NCI-H2081 treated with DMSO at 0.1 percent for 48 hours (cell line): Measurements from ENCODE around the gene ST6GALNAC6.
"Not testable (repeated sequence)": the region's sequence is repeated elsewhere in the genome, so short reads cannot be mapped to it uniquely, and the experiment has no call there.

ENCODE experiments used
- DNase-seq: peaks from one replicate; lab custom pipeline; 2025; lab: John Stamatoyannopoulos, UW

ST6GALNAC6 gene

DNA sequence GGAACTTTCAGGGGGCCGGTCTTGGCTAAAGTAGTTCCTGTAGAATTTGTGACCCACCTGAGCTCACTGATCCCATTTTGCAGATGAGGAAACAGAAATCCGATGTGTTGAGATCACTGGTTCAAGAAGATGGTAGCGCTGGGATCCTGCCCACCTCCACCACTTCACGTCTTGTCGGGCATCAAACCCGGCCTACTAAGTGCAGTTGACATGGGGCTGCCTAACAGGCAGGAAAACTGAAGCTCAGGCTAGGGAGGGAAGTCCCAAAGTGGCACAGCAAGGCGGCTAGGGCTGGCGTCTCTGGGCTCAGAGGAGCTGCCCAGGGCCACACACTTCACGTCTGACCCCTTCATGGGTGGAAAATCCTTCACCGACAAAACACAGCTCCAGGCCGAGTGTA is 44.4 kb downstream of the ST6GALNAC6 start:
- DNase-seq, result no peak

DNA sequence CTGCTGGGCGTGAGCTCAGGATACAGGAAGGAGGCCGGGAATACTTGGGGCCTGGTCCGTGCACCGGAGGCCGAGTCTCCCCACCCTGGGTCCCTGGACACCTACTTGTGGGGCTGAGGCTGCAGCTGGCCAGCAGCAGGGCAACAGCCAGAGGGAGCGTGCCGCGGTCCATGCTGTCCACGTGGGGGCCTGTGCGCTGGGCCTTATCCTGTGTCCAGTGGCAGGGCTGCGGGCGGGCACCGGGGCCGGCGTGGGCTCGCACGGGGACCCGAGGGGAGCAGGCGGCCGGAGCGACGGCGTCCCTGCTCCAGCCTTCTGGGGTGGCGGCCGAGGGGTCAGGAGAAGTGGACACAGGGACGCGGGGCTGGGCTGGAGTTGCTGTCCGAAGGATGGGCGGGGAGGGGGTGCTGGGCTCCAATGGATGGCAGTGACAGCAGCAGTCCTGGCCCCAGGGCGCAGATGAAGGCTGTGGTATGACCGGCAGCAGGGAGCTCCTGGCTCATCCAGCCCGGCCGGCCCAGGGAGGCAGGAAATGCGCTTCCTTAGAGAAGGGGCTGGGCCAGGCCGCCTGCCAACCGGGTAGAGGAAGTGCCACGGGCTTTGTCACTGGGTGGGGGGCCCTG is 45.1 kb downstream of the ST6GALNAC6 start, which contains the start of gene ENG:
Gene ENG (minus strand): TSS at position 475 of the 623 bp plus-strand sequence. CDS start 303 bp downstream, at position 172.
- DNase-seq, result no peak

DNA sequence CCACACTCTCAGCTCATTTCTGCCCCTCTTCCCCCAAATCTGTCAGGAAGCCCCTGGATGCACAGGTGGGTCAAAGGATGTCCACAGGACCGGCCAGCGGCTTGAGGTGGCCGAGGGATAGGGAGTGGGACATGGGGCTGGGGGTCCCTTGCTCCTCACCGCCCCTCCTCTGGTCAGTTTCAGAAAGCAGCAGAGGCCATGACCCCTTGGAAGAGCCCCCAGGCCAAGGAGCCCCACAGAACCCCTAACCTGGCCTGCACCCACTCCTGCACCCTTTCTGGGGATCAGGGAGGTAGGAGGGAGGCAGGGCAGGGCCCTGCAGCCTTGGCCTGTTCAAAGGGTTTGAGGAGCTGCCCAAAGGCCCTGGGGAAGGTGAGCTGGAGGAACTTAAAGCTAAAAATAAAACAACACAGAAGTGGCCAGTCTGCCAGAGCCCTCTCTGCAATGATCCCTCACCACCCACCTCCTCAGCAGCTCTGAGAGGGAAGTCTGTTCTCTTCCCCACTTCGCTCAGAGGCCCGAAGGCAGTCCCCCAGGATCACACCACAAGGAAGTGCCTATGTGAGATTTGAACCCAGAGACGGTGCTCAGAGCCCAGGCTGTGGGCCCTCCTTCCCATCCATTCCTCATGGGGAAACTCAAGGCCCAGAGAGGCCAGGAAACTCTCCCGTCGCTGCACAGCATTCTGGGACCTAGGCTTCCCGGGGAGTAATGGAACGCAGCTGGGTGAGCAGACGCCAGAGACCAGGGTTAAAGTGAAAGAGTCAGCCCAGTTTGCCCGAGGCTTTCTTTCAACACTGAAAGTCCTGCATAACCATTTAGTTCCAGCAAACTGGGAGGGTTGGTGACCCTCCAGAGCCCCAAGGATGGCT is 45.9 kb downstream of the ST6GALNAC6 start:
- no peak for DNase-seq

DNA sequence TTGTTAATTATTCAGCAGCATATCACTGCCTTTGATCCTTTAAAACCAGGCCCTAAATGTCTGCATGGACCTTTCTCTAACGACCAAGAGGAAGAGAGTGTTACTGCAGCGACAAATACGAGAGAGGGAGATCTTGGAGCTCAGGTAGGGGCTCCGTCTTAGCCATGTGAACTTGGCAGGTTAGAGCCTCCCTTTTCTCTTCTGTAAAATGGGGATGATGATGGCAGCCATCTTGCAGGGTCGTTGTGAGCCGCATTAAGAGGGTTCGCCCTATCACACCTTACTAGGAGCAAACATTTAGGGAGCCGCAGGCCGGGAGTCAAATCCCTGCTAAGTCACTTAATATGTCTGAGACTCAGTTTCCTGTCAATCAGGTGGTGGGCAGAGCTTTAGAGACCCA is 46.6 kb downstream of the ST6GALNAC6 start:
- DNase-seq, result no peak

DNA sequence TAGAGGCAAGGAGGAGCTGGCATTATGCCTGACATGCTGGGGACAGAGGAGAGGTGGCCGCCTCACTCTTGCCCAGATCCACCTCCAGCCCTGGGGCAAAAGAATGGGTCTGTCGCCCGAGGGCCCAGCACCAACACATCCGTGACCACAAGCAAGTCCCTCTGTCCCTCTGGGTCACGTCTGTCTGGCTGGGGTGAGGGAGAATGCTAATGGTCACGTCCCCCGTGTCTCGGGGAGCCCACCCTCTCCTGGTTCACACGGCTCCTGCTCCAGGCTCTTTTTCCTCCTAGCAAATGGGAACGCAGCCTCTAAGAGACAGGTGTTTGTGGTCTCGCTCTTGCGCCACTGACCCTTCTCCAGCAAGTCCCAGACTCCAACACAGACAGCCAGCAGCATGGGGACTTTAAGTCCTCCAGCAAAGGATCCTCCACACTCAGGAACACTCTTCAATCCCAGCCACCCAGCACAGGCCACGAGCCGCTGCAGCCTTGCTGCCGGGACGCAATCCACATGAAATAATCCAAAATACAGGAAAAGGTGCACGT is 49.0 kb downstream of the ST6GALNAC6 start:
- no peak for DNase-seq

DNA sequence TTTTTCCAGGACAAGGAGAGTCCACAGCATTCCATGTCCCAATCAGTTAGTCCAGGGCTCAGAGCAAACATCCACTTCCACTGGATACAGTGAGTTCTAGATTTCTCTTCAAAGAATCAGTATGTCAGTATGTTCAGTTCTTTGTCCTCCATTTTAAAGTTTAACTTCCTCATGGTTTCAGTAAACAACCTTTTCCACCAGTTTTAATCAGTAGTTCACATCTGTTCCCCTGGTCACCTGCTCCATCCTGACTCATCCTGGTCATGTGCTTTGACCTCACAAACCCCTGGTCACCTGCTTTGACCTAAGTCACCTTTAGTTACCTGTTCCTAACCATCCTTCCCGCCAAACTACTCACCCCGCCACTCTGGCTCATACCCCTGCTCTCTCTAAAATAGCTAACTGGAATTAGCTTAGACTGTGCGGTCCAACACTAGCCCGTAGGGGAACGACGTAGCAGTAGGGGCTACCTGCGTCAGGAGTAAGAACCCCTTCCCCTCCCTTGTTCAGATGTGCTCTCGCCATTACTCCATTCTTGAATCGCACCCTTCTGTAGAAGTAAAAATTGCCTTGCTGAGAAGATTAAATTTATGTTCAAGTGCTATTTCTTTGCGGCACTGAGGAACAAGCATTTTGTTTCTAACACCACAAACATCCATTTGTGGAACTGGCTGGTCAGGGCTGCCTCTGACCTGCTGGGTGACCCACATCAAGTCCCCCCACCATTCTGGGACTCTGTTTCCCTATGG is 50.5 kb downstream of the ST6GALNAC6 start:
- no peak for DNase-seq

DNA sequence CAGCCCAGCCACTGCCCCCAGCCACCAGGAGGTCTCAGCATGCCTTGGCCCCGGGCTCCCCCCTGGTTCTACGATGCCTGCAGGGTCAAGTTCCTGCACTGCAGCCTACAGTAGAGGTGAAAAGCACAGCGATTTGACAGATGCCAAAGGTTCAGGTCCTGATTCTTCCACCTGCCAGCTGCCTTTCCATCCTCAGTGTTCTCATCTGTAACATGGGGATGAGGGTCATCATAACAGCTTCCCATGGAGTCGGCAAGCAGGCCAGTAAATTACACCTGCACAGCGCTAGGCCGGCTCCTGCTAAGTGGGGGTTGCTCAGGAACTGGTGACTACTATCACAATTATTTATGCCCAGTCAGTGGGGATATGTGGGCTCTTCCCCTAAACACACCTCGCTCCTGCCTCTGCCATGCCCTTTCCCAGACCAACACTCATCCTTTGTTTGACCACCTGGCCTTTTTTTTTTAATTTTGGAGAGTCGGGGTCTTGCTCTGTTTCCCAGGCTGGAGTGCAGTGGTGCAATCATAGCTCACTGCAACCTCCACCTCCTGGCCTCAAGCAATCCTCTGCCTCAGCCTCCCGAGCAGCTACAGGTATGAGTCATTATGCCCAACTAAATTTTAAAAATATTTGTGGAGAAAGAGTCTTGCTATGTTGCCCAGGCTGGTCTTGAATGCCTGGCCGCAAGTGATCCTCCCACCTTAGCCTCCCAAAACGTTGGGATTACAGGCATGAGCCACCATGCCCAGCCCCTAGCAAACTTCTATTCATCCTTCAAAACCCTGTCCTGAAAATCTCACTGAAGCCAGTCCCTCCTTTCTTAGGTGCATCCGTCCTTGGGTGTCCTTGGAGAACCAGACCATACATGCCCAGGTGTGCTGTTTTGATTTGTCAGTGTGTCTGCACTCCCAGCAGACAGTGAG is 51.3 kb downstream of the ST6GALNAC6 start:
- no peak for DNase-seq

DNA sequence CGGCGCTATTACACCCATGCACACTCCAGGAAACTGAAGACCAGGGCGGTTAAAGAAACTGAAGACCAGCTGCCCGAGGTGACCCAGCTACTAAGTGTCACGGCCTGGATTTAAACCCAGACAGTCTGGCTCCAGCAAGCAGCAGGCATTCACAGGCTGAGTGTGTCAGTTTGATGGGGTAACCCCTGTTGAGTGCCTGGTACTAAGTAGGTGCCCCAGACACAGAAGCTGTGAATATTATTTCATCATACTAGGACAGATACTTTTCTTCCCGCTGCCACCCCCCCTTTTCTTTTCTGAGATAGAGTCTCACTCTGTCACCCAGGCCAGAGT is 52.3 kb downstream of the ST6GALNAC6 start:
- DNase-seq, result no peak

DNA sequence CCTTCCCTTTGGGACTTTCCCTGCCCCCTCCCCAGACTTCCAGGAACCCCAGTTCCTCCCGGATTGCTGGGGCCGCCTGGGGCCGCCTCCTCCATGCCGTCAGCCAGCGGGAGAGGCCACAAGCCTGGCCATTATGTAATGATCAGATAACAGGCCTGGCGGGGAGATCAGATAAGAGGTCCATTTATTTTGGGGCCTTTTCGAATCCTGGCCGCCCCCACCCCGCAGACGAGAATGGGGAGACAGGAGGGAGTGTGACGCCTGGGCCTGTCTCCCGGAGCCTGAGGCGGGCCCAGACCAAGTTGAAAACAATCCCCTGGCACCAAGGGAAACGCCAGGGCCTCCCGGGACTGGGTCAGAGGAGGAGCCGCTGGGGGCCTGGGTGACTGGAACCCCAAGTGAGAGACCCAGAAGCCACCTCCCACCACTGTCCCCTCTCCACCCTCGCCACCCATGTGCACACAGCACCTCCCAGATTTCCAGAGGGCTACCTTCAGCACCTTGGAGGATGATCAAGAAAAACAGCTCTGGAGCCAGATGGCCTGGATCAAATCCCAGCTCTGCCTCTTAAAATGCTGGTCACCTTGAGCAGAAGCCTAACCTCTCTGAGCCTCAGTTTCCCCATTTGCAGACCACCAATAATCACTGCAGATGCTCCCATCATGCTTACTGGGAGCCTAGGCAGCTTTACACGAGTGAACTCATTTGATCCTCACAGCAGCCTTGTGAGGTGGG is 52.8 kb downstream of the ST6GALNAC6 start:
- no peak for DNase-seq

DNA sequence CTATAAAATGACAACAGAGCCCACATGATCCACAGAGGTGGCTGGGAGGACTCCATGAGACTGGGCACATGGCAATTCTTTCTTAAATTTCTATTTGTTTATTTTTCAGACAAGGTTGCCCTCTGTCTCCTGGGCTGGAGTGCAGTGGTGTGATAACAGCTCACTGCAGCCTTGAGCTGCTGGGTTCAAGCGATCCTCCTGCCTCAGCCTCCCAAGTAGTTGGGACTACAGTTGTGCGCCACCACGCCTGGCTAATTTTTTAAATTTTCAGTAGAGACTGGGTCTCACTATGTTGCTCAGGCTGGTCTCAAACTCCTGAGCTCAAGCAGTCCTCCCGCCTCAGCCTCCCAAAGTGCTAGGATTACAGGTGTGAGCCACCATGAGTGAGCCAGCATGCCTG is 53.8 kb downstream of the ST6GALNAC6 start:
- not testable (repeated sequence) for DNase-seq

DNA sequence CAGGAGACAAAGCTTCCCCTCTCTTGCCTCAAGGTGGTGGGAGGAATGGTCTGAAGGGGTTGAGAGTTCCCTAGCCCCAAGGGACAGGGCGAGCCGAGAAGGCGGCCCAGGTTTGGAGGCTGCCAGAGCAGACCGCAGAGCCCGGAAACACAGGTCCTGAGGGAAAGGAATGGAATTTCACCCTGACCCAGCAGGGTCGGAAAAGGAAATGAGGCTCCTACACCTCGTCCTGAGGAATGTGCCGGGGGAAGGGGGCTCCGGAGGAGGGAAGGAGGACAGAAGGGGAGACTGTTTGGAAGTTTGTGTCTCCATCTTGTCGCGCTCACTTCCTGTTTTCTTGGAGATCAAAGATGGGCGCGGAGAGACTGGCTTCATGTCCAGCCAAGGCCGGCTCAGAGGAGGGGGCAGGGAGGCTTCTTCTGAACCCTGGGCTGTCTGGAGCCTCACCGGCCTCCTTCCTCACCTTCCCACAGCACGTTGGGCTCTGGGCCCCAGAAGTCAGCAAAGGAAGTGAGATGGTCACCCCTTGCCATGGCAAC is 54.5 kb downstream of the ST6GALNAC6 start:
- no peak for DNase-seq

DNA sequence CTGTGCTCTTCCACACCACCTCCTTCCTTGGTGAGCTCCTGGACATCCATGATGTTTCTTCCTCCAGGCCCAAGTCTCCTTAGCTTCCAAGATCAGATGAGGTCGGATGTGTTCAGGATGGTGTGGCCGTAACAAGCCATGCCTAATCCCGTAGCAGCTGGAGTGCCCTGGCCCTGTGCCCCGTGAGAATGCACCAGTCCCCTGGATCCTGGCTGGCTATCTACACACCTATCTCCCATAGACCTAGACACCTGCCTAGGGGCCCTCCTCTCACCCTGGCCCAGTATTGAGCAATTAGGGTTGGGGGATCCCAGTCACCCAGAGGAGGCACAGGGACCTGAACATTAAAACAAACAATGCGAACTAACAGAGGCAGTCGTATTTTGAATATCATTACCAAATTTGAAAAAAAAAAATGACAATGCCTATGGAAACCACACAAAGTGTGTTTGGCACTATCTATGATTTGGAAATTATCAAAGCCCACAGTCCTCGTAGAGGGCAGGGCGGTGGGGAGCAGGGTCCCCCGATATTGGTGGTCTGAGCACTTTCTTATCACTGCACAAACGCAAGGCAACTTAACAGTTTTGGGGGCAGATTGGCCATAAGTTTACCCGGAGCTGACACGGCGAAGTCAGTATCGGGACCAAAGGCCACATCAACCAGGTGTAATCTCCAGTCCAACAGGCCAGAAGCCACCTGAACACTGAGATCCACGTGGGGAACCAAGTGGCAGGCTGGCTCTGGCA is 58.1 kb downstream of the ST6GALNAC6 start:
- no peak for DNase-seq

DNA sequence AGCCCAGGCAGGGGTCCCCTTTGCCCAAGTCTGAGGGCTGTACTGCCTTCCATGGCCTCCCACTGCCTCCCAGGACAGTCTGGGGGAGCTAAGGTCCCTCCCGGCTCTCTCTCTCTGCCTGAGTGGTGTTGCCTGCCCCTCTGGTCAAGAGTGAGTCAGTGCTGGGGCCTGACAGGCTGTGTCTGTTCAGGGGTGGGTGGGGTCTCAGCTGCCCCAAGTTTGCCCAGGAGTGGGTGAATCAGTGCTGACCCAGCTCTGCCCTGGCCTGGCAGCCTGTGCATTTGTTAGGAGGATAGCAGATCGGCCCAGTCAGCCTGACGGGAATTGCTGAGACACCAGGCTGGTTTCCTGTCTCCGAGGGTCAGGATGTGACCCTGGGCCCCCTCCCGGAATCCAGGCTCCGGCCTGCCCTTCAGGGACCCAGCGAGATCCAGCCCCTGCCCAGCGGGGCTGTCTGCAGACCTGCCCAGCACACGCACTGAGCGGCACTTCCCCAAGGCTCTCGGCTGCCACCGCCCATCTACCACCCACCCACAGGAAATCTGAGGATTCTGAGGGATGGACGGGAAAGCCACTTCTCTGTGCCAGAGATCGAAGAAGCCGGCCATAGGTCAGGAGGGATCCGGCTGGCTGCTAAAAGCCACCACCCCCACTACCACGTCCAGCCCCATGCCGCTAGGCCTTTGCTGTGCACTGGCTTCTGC is 60.9 kb downstream of the ST6GALNAC6 start:
- DNase-seq, result no peak

DNA sequence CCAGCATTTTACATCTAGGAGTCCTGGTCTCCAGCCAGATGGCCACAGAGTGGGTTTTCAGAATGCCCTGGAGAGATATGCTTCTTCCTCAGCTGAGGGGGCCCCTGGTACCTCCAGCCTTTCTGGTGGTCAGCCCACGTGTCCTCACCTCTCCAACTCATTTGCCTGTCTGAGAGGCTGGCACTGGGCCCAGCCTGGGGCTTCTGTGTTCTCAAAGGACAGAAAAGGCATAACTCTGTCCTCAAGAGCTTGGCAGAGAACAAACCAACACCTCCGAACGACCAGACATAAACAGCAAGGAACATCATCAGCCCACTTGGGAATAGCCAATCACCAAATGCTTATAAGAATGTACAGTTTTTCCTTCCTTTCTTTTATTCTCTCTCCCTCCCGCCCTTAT is 62.1 kb downstream of the ST6GALNAC6 start:
- no peak for DNase-seq

DNA sequence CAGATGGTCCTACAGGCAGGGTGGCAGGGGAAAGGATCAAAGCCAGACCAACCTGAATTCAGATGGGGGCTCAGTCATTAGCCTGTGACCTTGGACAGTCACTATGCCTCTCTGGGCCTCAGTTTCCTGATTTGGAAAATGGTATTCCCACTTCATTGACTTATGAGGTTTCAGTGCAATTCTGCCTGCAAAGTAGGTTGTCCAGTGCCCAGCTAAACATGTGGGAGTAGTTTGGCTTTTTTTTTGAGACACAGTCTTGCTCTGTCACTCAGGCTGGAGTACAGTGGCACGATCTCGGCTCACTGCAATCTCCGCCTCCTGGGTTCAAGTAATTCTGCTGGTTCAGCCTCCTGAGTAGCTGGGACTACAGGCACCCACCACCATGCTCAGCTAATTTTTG is 62.8 kb downstream of the ST6GALNAC6 start:
- not testable (repeated sequence) for DNase-seq

DNA sequence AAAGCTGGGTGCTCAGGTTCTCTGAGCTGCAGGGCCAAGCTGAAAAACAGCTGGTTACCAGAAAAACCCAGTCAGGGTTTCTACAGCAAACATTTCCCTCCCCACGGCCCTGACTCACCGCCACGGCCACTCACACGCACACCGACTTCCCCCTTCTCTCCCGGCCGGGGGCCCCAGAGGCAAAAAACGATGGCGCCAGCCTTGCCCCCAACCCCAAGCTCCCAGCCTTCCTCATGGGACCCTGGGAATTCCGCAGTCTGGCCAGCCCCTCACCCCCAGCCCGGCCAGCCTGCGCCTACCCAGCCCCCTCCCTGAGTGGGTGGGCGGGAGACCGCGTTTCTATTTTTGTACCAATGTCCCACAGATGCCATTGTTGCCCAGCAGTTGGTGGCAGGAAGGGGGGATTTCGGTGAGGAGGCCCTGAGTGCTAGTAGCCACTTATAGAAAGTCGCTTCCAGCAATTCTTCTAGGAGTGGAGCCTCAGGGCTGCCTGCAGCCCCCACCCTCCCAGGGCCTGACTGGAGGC is 63.3 kb downstream of the ST6GALNAC6 start:
- no peak for DNase-seq
